GM08714 (cell line): ENCODE data around the gene RNPEPL1.

Source experiments
- H3K4me3 ChIP-seq: fragments of 200-500 bp; sonication (Bioruptor generic); 2 replicates; pipeline ENCODE4 v1.5.1; 2014; ENCODE audit warnings: mild to moderate bottlenecking, low read length, inconsistent platforms
- ZNF274 ChIP-seq: IDR thresholded peaks from 2 replicates; pipeline ENCODE4 v1.6.1; 2012; ENCODE audit warnings: mild to moderate bottlenecking, low read depth, low read length

RNPEPL1 gene

GRCh38 chr2:240593026-240593702 is 24.9 kb downstream of the RNPEPL1 start:
- TF ChIP-seq ZNF274: no peak
- H3K4me3 ChIP-seq: no peak overlapping the region

- H3K4me3 ChIP-seq: no peak overlapping the region
- no peak for TF ChIP-seq ZNF274
These were observed 25.6 kb downstream of the RNPEPL1 start for GRCh38 chr2:240593703-240594451.

DNA sequence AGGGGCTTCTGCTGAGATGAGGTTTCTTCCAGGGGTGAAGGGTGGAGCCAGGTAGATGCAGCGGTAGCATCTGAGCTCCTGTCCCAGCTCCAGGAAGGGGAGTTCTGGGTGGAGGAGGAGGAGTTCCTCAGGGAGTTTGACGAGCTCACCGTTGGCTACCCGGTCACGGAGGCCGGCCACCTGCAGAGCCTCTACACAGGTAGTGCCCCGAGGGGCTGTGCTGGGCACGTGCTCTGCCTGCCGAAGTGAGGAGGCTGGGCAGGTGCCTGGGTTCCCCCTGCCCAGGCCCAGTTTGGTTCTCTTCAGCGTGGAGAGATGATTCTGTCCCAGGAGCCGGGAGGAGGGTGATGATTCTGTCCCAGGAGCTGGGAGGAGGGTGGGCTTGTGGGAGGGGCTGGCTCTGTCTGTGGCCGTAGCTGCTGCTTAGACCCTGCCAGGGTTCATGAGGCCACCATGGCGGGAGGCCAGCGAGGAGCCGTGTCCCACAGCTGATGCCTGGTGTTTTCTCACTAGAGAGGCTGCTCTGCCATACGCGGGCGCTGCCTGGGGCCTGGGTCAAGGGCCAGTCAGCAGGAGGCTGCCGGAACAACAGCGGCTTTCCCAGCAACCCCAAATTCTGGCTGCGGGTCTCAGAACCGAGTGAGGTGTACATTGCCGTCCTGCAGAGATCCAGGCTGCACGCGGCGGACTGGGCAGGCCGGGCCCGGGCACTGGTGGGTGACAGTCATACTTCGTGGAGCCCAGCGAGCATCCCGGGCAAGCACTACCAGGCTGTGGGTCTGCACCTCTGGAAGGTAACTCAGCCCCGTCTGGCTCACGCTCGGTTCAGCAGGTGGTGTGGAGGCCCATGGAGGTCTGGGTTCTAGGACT is 26.5 kb downstream of the RNPEPL1 start:
- no peak for TF ChIP-seq ZNF274
- H3K4me3 ChIP-seq: no peak overlapping the region

DNA sequence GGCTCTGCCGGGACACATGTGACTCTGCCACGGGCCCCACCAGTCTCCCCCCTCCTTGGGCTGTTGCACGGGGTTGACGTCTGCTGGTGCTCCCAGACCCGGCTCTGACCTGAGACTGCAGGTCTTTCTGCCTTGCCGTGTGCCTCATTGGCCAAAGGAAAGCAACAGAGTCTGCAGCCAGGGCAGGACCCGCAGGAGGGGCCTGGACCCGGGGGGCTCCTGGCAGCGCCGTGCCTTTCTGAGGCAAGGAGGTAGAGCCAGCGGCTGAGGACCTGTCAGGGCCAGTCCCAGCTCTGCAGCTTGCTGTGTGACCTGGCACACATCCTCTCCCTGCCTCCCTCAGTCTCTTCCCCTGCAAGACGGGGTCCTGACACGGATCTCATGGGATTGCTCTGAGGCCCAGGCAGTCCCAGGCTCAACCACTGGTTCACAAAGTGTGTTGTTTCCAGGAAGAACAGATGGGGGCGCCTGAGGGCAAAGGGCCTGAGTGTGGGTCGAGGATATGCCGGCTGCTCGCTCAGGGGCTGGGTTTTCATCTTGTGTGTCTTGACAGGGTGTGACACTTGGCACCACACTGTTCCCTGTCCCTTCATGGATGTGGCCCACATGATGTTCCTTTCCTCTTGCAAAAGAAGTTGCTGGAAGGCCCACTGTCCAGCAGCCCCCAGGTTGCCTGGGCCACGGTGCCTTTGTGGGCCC is 27.2 kb downstream of the RNPEPL1 start:
- H3K4me3 ChIP-seq: no peak overlapping the region
- no peak for TF ChIP-seq ZNF274

DNA sequence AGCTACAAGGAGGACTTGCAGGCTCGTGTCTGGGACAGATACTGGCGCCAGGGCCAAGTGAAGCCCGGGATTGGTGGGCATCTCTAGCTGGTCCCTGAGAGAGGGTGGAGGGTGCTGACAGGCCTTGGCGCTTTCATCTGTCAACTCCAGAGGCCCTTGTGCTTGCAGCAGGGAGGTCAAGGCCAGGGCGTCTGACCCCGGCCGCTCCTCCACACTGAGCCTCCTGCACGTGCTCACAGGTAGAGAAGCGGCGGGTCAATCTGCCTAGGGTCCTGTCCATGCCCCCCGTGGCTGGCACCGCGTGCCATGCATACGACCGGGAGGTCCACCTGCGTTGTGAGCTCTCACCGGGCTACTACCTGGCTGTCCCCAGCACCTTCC is 27.8 kb downstream of the RNPEPL1 start:
- H3K4me3 ChIP-seq: no peak overlapping the region
- no peak for TF ChIP-seq ZNF274

GRCh38 chr2:240596491-240596931 is 28.2 kb downstream of the RNPEPL1 start:
- TF ChIP-seq ZNF274: no peak
- H3K4me3 ChIP-seq: no peak overlapping the region

DNA sequence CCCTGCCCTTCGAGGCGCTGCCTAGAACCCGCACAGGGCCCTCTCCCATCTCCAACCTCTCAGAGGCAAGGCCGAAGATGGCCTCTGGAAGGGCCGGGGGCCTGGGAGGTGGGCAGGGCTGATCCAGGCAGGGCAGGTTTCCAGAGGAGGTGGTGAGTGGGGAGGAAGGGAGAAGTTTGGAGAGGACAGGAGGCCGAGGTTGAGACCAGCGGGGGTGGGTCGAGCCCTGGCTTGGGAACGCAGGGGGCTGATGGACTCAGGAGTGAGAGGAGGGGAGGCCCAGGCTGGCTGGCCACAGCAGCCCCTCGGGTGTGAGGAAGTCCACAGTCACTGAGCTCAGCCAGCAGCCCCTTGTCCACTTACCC is 28.8 kb downstream of the RNPEPL1 start:
- TF ChIP-seq ZNF274: no peak
- H3K4me3 ChIP-seq: no peak overlapping the region

DNA sequence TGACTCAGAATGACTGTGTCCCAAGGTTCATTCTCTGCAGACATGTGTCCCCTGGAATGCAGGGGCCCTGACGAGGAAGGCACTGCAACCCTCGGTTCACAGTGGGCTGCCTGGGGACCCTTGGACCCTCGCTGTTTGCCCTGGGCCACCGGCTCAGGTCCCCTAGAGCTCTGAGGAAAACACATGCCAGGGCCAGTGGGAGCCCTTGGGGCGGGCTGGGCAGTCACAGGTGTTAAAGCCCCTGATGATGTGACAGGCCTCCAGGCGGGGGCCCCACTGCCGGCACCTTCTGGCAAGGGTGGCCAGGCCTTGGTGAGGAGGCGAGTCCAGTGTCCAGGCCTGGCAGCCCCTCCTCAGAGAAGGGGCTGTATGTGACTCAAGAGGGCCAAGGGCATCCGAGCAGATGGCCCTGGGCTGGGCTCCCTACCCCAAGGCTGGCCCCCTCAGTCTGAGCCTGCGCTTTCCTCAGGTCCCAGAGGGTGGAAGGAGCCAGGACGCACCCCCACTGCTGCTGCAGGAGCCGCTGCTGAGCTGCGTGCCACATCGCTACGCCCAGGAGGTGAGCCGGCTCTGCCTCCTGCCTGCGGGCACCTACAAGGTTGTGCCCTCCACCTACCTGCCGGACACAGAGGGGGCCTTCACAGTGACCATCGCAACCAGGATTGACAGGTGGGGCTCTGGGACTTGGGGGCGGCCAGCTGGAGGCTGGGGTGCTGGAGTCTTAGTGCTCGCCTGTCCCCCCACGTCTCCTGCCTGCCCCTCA is 29.3 kb downstream of the RNPEPL1 start:
- no peak for TF ChIP-seq ZNF274
- no peak overlapping the region for H3K4me3 ChIP-seq

- H3K4me3 ChIP-seq: no peak overlapping the region
- TF ChIP-seq ZNF274: no peak
These were observed 30.1 kb downstream of the RNPEPL1 start for GRCh38 chr2:240598311-240598911.

DNA sequence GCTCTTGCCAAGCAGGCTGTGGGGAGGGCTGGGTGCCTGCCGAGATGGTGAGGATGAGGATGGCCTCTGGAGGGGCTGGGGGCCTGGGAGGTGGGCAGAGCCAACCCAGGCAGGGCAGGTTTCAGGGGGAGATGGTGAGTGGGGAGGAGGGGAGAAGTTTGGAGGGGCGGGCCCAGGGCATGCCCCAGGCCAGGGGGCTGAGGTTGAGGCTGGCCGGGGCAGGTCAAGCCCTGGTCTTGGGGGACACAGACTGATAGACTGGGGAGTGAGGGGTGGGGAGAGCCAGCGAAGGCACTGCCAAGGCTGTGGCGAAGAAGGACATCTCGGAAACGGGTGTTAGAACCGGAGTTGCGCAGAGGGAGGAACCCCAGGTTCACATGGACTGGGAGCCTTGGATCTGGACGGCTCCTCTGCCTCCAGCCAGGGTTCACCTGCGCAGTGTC is 30.9 kb downstream of the RNPEPL1 start:
- no peak for TF ChIP-seq ZNF274

DNA sequence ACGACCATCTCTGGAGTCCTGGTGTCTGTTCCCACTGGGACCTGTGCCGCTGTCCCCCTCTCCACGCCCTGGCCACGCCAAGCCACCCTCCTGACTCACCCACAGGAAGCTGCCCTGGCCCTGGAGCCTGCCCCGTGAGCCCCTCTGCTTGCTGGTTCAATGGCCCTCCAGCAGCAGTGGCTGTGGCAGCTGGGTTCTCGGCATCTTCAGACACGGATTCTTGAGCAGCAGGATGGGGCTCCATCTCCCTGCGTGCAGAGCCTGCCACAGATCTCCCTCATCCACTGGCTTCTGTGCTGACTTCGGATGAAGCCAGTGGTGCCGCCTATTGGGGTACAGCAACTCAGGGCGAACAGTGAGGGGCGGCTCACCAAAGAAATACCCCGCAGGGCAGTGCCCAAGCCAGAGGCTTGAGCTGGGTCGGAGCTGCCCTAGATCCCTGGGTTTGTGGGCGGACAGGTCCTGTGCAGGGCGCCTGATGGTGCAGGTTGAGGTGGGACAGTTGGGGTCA is 32.2 kb downstream of the RNPEPL1 start:
- TF ChIP-seq ZNF274: no peak
- no peak overlapping the region for H3K4me3 ChIP-seq

More for the DNA sequence above, 30.9 kb downstream of the RNPEPL1 start:
- no peak overlapping the region for H3K4me3 ChIP-seq

- H3K4me3 ChIP-seq: no peak overlapping the region
- no peak for TF ChIP-seq ZNF274
These were observed 33.0 kb downstream of the RNPEPL1 start for GRCh38 chr2:240601061-240601830.

DNA sequence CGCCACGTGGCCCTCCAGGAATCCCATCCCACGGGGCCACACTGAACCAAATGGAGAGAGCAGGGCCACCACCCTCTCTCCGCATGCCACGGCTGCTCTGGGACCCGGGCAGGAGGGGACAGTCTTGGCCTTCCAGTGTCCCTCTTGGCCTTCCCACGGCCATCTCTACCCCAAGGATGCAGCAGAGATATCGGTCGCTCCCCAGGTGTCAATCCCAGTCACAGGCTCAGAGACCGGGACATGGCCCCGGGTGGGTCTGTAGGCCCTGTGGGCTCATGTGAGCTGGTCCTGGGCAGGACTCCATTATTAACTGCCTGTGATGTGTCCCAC is 33.5 kb downstream of the RNPEPL1 start:
- no peak for TF ChIP-seq ZNF274
- no peak overlapping the region for H3K4me3 ChIP-seq
